Endothelial cell of umbilical vein (primary cell): ENCODE measurements around the gene LEPROT. TPM values are rescaled to one million over a fixed set of nuclear protein-coding genes. Genes with fewer than 3 reads are reported as not detected.

ENCODE experiments used
- BruUV-seq: library from RNA; stranded (reverse); fragments of 400-500 nt; replicated peaks from 2 replicates; lab custom pipeline; 2021; lab: Mats Ljungman, UMichigan
- CTCF ChIA-PET: fragments of 300-600, 350-600 bp; sonication (Branson Sonifier 250); formaldehyde crosslinking; loops from one replicate; lab custom pipeline; 2021; ENCODE audit warnings: antibody characterized with exemption, inconsistent platforms; lab: Charles Lee
- POLR2A ChIA-PET: fragments of 300-600, 350-600 bp; sonication (Branson Sonifier 250); formaldehyde crosslinking; loops from one replicate; lab custom pipeline; 2021; ENCODE audit warnings: antibody characterized with exemption, inconsistent platforms; lab: Charles Lee
- DNase-seq: peaks from one replicate; pipeline ENCODE4 v3.0.0-alpha.2; 2011; ENCODE audit warnings: low read depth, low spot score
- FAIRE-seq: peaks from 2 replicates; lab custom pipeline; 2011; peaks lifted over from hg19 to GRCh38; lab: Jason Lieb, UNC
- H2AFZ ChIP-seq: 2 replicates; pipeline ENCODE4 v1.6.0; 2012; ENCODE audit warnings: low read depth, low read length, control low read depth, inconsistent platforms
- H3K27ac ChIP-seq: 2 replicates; pipeline ENCODE4 v1.5.1; 2011; ENCODE audit warnings: low read depth, mild to moderate bottlenecking, control low read depth, low read length, moderate library complexity; ENCODE audit not compliant: insufficient read depth
- H3K27me3 ChIP-seq, 2 experiments: 2 replicates each; pipeline versions ENCODE4 v1.6.0 to v1.6.1; 2011; ENCODE audit warnings: low read length in 2 of 2, mixed read lengths in 1 of 2; ENCODE audit not compliant: control insufficient read depth in 2 of 2, insufficient read depth in 2 of 2
- H3K36me3 ChIP-seq, 2 experiments: 2 replicates in 1 of 2; 3 replicates in 1 of 2; pipeline ENCODE4 v1.5.1; 2011; ENCODE audit warnings: low read length in 2 of 2, mild to moderate bottlenecking in 1 of 2, moderate library complexity in 1 of 2; ENCODE audit not compliant: control insufficient read depth in 2 of 2, insufficient read depth in 2 of 2; ENCODE audit errors: extremely low read depth in 1 of 2
- H3K4me1 ChIP-seq: 3 replicates; pipeline ENCODE4 v1.5.1; 2011; ENCODE audit warnings: mild to moderate bottlenecking, low read length; ENCODE audit not compliant: control insufficient read depth, insufficient read depth; ENCODE audit errors: extremely low read depth
- H3K4me2 ChIP-seq: 2 replicates; pipeline ENCODE4 v1.6.1; 2011; ENCODE audit warnings: low read length, control low read depth, mixed read lengths; ENCODE audit not compliant: insufficient read depth
- H3K4me3 ChIP-seq, 3 experiments: fragments of 200-600 bp in 1 of 3; sonication (generic), shearing (Covaris generic) in 1 of 3; replicated peaks in 1 of 3; 2 replicates each; pipeline ENCODE4 v1.5.1; 2011 to 2016; ENCODE audit warnings: control low read depth in 3 of 3, low read length in 3 of 3, mild to moderate bottlenecking in 2 of 3, inconsistent platforms in 1 of 3, low read depth in 1 of 3, moderate library complexity in 1 of 3; ENCODE audit not compliant: insufficient read depth in 1 of 3
- H3K79me2 ChIP-seq: 2 replicates; pipeline ENCODE4 v1.6.0; 2012; ENCODE audit warnings: low read length, inconsistent platforms; ENCODE audit not compliant: control insufficient read depth, insufficient read depth
- H3K9ac ChIP-seq: replicated peaks from 2 replicates; pipeline ENCODE3; 2011; ENCODE audit warnings: low read length, control low read depth; ENCODE audit not compliant: insufficient read depth; ENCODE audit errors: extremely low read depth
- H3K9me1 ChIP-seq: replicated peaks from 3 replicates; pipeline ENCODE4 v1.6.0; 2011; ENCODE audit warnings: mild to moderate bottlenecking, low read length; ENCODE audit not compliant: control insufficient read depth, insufficient read depth; ENCODE audit errors: extremely low read depth
- H3K9me3 ChIP-seq: replicated peaks from 2 replicates; pipeline ENCODE4 v1.5.1; 2012; ENCODE audit warnings: low read length, inconsistent platforms; ENCODE audit not compliant: control insufficient read depth, insufficient read depth
- H4K20me1 ChIP-seq: replicated peaks from 2 replicates; pipeline ENCODE3; 2011; ENCODE audit warnings: mild to moderate bottlenecking, low read length; ENCODE audit not compliant: control insufficient read depth, insufficient read depth; ENCODE audit errors: extremely low read depth
- CTCF ChIP-seq, 2 donors: IDR thresholded peaks; 1 replicate in 1 of 2; 2 replicates in 1 of 2; pipeline ENCODE4 v1.5.1; 2011; ENCODE audit warnings: low read length in 2 of 2, mild to moderate bottlenecking in 2 of 2, moderate library complexity in 2 of 2, control low read depth in 1 of 2, inconsistent platforms in 1 of 2, low read depth in 1 of 2; ENCODE audit not compliant: insufficient read depth in 1 of 2; ENCODE audit errors: extremely low read depth in 1 of 2
- EZH2 ChIP-seq: IDR thresholded peaks from 2 replicates; pipeline ENCODE4 v1.6.1; 2012; ENCODE audit warnings: borderline replicate concordance, low read depth, mild to moderate bottlenecking, moderate library complexity, low read length, inconsistent platforms; ENCODE audit not compliant: severe bottlenecking
- FOS ChIP-seq: IDR thresholded peaks from 2 replicates; pipeline ENCODE4 v1.6.1; 2011; ENCODE audit warnings: mild to moderate bottlenecking, low read length, moderate library complexity, borderline replicate concordance; ENCODE audit not compliant: insufficient read depth
- GATA2 ChIP-seq: IDR thresholded peaks from 2 replicates; pipeline ENCODE4 v1.7.0; 2011; ENCODE audit warnings: low read depth, mild to moderate bottlenecking, moderate library complexity, mixed read lengths, low read length; ENCODE audit not compliant: insufficient read length, insufficient read depth
- JUN ChIP-seq: IDR thresholded peaks from 2 replicates; pipeline ENCODE4 v1.6.1; 2011; ENCODE audit warnings: borderline replicate concordance, low read depth; ENCODE audit not compliant: insufficient read length, insufficient read depth
- MAX ChIP-seq: IDR thresholded peaks from 2 replicates; pipeline ENCODE4 v1.6.1; 2011; ENCODE audit not compliant: insufficient read depth, insufficient read length
- MYC ChIP-seq: IDR thresholded peaks from one replicate; pipeline ENCODE4 v1.6.1; 2011; ENCODE audit warnings: mild to moderate bottlenecking, low read depth, low read length
- POLR2A ChIP-seq: IDR thresholded peaks from 2 replicates; pipeline ENCODE4 v1.6.1; 2012; ENCODE audit warnings: low read depth, mild to moderate bottlenecking, control low read depth, low read length
- POLR2AphosphoS5 ChIP-seq: IDR thresholded peaks from 2 replicates; pipeline ENCODE4 v1.6.1; 2012; ENCODE audit warnings: low read depth, mild to moderate bottlenecking, control low read depth, low read length, moderate library complexity; ENCODE audit not compliant: insufficient read depth
- dilution Hi-C: fragments of 300-500 bp; cut with MboI; formaldehyde crosslinking; loops from one replicate; pipeline ENCODE4 v1.15.0; 2019; ENCODE audit warnings: low sequenced_read_pairs; ENCODE audit not compliant: extremely low pct_ligation_motif_present
- intact Hi-C: fragments of 100-400 bp; cut with micrococcal nuclease; formaldehyde crosslinking; loops from one replicate; pipeline ENCODE4 v1.10.0; 2022
- polyA plus RNA-seq, 4 experiments: library from polyadenylated mRNA; depleted of rRNA in 3 of 4; stranded (reverse) in 3 of 4; unstranded in 1 of 4; fragments of >200 nt; gene quantifications; 2 replicates each; pipeline versions ENCODE4 v1.2.1 to v1.2.3, GENCODE V29; 2011 to 2012; ENCODE audit warnings: missing spikeins in 1 of 4
- total RNA-seq: library from RNA; stranded (reverse); gene quantifications from 2 replicates; pipeline ENCODE4 v1.2.3, GENCODE V29; 2021

LEPROT gene
- total and polyA plus RNA-seq, 2 donors (not counting 3 experiments of a cell fraction or from before 2014, with no cell fraction given): 80.6 to 94.8 TPM

DNA sequence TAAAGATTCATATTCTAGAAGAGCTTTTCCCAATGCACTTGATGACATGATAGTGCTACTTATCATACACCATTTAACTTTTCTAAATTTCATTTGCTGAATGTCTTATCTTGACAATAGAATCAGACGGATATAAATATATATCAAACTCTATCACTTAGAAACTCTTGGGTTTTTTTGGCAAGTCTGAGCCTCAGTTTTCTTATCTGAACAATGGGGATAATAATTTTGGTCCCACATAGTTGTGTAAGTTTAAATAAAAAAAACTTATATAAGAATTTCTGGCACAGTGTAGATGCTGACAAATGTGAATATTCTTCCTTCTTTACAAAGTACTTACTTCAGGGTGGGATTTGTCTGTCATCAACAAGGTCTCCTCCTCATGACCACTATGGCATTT, 21.5 kb upstream of the LEPROT start:
- Histone ChIP-seq H3K9me1 (no peaks in the 10 kb centered on the region), H4K20me1 (no peaks in the 10 kb centered on the region), H3K4me1 (peaks cover under 1% of the 10 kb centered on the region), H3K9me3 (no peaks in the 10 kb centered on the region), H3K4me3 (no peak overlapping the region), H3K36me3 (peaks cover 0 to 2% of the 10 kb centered on the region in 2 experiments), H3K27ac (no peak overlapping the region), H3K79me2 (no peaks in the 10 kb centered on the region), H3K4me2 (no peak overlapping the region), H2AFZ (no peak overlapping the region), H3K9ac (no peak overlapping the region), H3K27me3 (no peaks in the 10 kb centered on the region)
- dilution Hi-C loops (no loop called here), intact Hi-C loops (no loop called here)
- CTCF ChIA-PET: interaction anchor here (1.2 kb wide), 1 partner anchor 289 kb away, joined by 4 read pairs; no protein-coding TSS in a partner anchor
- TF ChIP-seq EZH2 (no peak), POLR2AphosphoS5 (no peak), FOS (no peak), JUN (no peak), CTCF (IDR thresholded peaks at IDR 0.05; ENCODE audit: extremely low read depth in 1 of 2, insufficient read depth in 1 of 2, low read depth in 1 of 2, low read length in 2 of 2) (no peak), MYC (no peak), POLR2A (no peak), GATA2 (no peak), MAX (no peak)
- FAIRE-seq (no peak), DNase-seq (no peak)
- no TSS peak for BruUV-seq
- POLR2A ChIA-PET: no interaction called here
